DOHH2 (cell line): ENCODE measurements around the gene STAT5B.

Experiments
- H3F3A ChIP-seq: fragments of 200-600 bp; sonication (generic), shearing (Covaris generic); 2 replicates; pipeline ENCODE4 v1.6.0; 2016; ENCODE audit warnings: antibody characterized with exemption, mild to moderate bottlenecking; ENCODE audit not compliant: control insufficient read depth, insufficient read depth
- H3K27ac ChIP-seq: fragments of 200-600 bp; sonication (generic); 2 replicates; pipeline ENCODE4 v1.5.1; 2014; ENCODE audit warnings: low read depth, mild to moderate bottlenecking, low read length, moderate library complexity
- H3K27me3 ChIP-seq: fragments of 200-600 bp; sonication (generic); 2 replicates; pipeline ENCODE4 v1.6.1; 2014; ENCODE audit warnings: mild to moderate bottlenecking, low read length, mixed read lengths; ENCODE audit not compliant: control insufficient read depth
- H3K36me3 ChIP-seq: fragments of 200-600 bp; sonication (generic); 2 replicates; pipeline ENCODE4 v1.6.1; 2014; ENCODE audit warnings: mild to moderate bottlenecking, low read length, moderate library complexity, mixed read lengths; ENCODE audit not compliant: control insufficient read depth
- H3K4me1 ChIP-seq: fragments of 200-600 bp; sonication (generic); 2 replicates; pipeline ENCODE4 v1.6.1; 2014; ENCODE audit warnings: mild to moderate bottlenecking, low read length, mixed read lengths; ENCODE audit not compliant: control insufficient read depth
- H3K4me2 ChIP-seq: fragments of 200-600 bp; sonication (generic); 2 replicates; pipeline ENCODE4 v1.6.0; 2014; ENCODE audit warnings: mild to moderate bottlenecking, low read length, moderate library complexity
- H3K4me3 ChIP-seq: fragments of 200-600 bp; sonication (generic); 2 replicates; pipeline ENCODE4 v1.5.1; 2014; ENCODE audit warnings: mild to moderate bottlenecking, low read length, mixed read lengths
- H3K79me2 ChIP-seq: fragments of 200-600 bp; sonication (generic); 2 replicates; pipeline ENCODE4 v1.6.1; 2014; ENCODE audit warnings: mild to moderate bottlenecking, low read length, mixed read lengths; ENCODE audit not compliant: control insufficient read depth
- H3K9me2 ChIP-seq: fragments of 200-600 bp; sonication (generic); replicated peaks from 2 replicates; pipeline ENCODE4 v1.6.1; 2014; ENCODE audit warnings: mild to moderate bottlenecking, low read length, mixed read lengths; ENCODE audit not compliant: control insufficient read depth
- H3K9me3 ChIP-seq: fragments of 200-600 bp; sonication (generic); 2 replicates; pipeline ENCODE4 v1.6.1; 2014; ENCODE audit warnings: antibody characterized with exemption, low read length, mixed read lengths; ENCODE audit not compliant: control insufficient read depth, insufficient read depth
- H4K20me1 ChIP-seq: fragments of 200-600 bp; sonication (generic); 2 replicates; pipeline ENCODE4 v1.6.0; 2014; ENCODE audit warnings: low read depth, mild to moderate bottlenecking, antibody characterized with exemption, low read length, moderate library complexity; ENCODE audit not compliant: control insufficient read depth, insufficient read depth
- EZH2phosphoT487 ChIP-seq: fragments of 200-600 bp; sonication (generic); IDR thresholded peaks from 2 replicates; pipeline ENCODE4 v1.6.1; 2017; ENCODE audit warnings: borderline replicate concordance, mild to moderate bottlenecking, antibody characterized with exemption, low read length, moderate library complexity, mixed read lengths
- TF ChIP-seq, protein P1 (sequence below): fragments of 200-600 bp; sonication (generic); IDR thresholded peaks from one replicate; pipeline ENCODE4 v1.5.1; 2014; ENCODE audit warnings: antibody characterized with exemption, mild to moderate bottlenecking, low read depth, low read length; ENCODE audit not compliant: poor library complexity, severe bottlenecking

Gene STAT5B

DNA sequence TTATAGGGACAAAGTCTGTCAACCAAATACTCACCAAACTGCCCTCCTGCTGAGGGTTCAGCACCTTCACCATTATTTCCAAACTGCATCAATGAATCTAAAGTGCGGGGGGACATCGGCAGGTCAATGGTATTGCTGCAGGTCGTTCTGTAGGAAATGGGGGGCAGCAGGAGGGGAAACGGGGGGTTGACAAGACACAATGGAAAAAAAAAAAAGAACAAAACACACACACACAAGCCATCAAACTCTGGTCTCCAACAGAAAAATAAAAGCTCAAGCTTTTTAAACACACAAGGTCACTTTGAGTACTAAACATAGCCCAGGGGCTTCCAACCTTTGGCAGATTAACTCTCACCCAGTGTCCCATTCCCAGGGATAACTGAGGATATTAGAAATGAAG lies 40.6 kb upstream of the STAT5B start:
- H4K20me1 ChIP-seq, result no peaks in the 10 kb centered on the region
- no peak overlapping the region for H3K4me3 ChIP-seq
- H3K36me3 ChIP-seq, result no peaks in the 10 kb centered on the region
- H3K27ac ChIP-seq, result no peak overlapping the region
- H3K9me2 ChIP-seq, result no peaks in the 10 kb centered on the region
- H3K4me1 ChIP-seq, result peaks cover 74% of the 10 kb centered on the region
- H3K27me3 ChIP-seq, result no peaks in the 10 kb centered on the region
- H3K4me2 ChIP-seq, result no peak overlapping the region
- peaks cover 22% of the 10 kb centered on the region for H3F3A ChIP-seq
- no peaks in the 10 kb centered on the region for H3K9me3 ChIP-seq
- H3K79me2 ChIP-seq, result no peaks in the 10 kb centered on the region
- TF ChIP-seq, protein P1, sequence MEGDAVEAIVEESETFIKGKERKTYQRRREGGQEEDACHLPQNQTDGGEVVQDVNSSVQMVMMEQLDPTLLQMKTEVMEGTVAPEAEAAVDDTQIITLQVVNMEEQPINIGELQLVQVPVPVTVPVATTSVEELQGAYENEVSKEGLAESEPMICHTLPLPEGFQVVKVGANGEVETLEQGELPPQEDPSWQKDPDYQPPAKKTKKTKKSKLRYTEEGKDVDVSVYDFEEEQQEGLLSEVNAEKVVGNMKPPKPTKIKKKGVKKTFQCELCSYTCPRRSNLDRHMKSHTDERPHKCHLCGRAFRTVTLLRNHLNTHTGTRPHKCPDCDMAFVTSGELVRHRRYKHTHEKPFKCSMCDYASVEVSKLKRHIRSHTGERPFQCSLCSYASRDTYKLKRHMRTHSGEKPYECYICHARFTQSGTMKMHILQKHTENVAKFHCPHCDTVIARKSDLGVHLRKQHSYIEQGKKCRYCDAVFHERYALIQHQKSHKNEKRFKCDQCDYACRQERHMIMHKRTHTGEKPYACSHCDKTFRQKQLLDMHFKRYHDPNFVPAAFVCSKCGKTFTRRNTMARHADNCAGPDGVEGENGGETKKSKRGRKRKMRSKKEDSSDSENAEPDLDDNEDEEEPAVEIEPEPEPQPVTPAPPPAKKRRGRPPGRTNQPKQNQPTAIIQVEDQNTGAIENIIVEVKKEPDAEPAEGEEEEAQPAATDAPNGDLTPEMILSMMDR, result no peak
- no peak for TF ChIP-seq EZH2phosphoT487

DNA sequence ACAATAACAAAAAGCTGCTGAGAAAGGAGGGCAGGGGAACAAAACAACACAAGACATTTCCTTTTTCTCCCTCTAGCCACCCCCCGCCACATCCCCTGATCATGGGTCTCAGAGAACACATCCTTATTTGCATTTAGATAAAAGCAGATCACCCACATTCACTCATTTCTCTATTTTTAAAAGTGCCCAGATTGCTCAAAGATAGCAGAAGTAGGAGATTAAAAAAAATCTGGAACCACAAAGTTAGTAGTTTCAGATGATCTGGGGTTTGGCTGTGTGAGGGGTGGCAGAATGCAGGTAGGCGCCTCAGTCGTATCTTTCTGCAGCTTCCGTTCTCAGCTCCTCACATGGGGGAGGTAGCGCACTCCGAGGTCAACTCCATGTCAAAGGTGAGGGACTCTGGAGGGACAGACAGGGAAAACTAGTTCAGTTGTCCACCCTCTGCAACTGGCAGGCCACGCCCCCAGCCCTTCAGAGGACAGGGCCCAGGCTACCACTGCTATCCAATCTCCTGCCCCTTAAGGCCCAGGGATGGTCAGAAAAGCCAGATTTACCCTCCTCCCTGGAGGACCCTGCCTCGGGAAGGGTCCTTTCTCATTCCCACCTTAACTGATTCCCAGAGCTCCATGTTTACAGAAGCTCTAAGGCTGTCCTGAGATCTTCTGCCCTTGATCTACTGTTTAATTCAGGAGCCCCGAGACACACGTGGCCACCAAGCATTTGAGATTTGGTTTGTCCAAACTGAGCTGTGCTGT lies 39.4 kb upstream of the STAT5B start:
- TF ChIP-seq EZH2phosphoT487, result no peak
- TF ChIP-seq, protein P1, result no peak
- Histone ChIP-seq H3K27ac (peak overlapping the region; percentile 64), H3K9me3 (no peaks in the 10 kb centered on the region), H3K27me3 (no peaks in the 10 kb centered on the region), H3F3A (peaks cover 18% of the 10 kb centered on the region), H3K4me3 (peak overlapping the region; percentile 46), H3K4me1 (peaks cover 74% of the 10 kb centered on the region), H4K20me1 (no peaks in the 10 kb centered on the region), H3K79me2 (no peaks in the 10 kb centered on the region), H3K4me2 (peak overlapping the region; percentile 70), H3K9me2 (no peaks in the 10 kb centered on the region), H3K36me3 (no peaks in the 10 kb centered on the region)

GRCh38 chr17:42313773-42314566 lies 37.8 kb upstream of the STAT5B start:
- peaks cover 18% of the 10 kb centered on the region for H3F3A ChIP-seq
- no peaks in the 10 kb centered on the region for H3K9me3 ChIP-seq
- H3K27ac ChIP-seq, result no peak overlapping the region
- TF ChIP-seq EZH2phosphoT487, result no peak
- TF ChIP-seq, protein P1, result no peak
- no peaks in the 10 kb centered on the region for H3K9me2 ChIP-seq
- H3K4me2 ChIP-seq, result peak overlapping the region; percentile 85
- H3K36me3 ChIP-seq, result no peaks in the 10 kb centered on the region
- no peaks in the 10 kb centered on the region for H3K27me3 ChIP-seq
- peaks cover 60% of the 10 kb centered on the region for H3K4me1 ChIP-seq
- no peaks in the 10 kb centered on the region for H3K79me2 ChIP-seq
- H3K4me3 ChIP-seq, result no peak overlapping the region
- no peaks in the 10 kb centered on the region for H4K20me1 ChIP-seq
